T follicular helper cell (primary cell): Measurements from ENCODE around the gene KCNN3.

Source experiments
- DNase-seq: peaks from one replicate; pipeline ENCODE4 v3.0.0-alpha.2; 2020; ENCODE audit warnings: low read depth

KCNN3 gene

GRCh38 chr1:154792899-154793298 lies 77.2 kb downstream of the KCNN3 start:
- DNase-seq: no peak

GRCh38 chr1:154791292-154792166 lies 78.6 kb downstream of the KCNN3 start:
- peak; percentile 79 for DNase-seq

GRCh38 chr1:154788886-154789285 lies 81.2 kb downstream of the KCNN3 start:
- DNase-seq: no peak

GRCh38 chr1:154788110-154788870 lies 81.8 kb downstream of the KCNN3 start:
- no peak for DNase-seq

GRCh38 chr1:154786804-154787570 lies 83.1 kb downstream of the KCNN3 start:
- no peak for DNase-seq

- DNase-seq: peak; percentile 28
Measured at GRCh38 chr1:154784924-154785531, 85.1 kb downstream of the KCNN3 start.

GRCh38 chr1:154784416-154784815 lies 85.7 kb downstream of the KCNN3 start:
- no peak for DNase-seq

- no peak for DNase-seq
Measured at GRCh38 chr1:154783976-154784375, 86.1 kb downstream of the KCNN3 start.

- no peak for DNase-seq
Measured at GRCh38 chr1:154780541-154780940, 89.5 kb downstream of the KCNN3 start.

- no peak for DNase-seq
Measured at GRCh38 chr1:154779551-154780189, 90.4 kb downstream of the KCNN3 start.

- no peak for DNase-seq
Measured at GRCh38 chr1:154778944-154779343, 91.1 kb downstream of the KCNN3 start.

- DNase-seq: no peak
Measured at GRCh38 chr1:154778275-154778674, 91.8 kb downstream of the KCNN3 start.

- DNase-seq: no peak
Measured at GRCh38 chr1:154777781-154778180, 92.3 kb downstream of the KCNN3 start.

GRCh38 chr1:154777154-154777553 lies 92.9 kb downstream of the KCNN3 start:
- DNase-seq: no peak

- no peak for DNase-seq
Measured at GRCh38 chr1:154775621-154776605, 94.2 kb downstream of the KCNN3 start.

GRCh38 chr1:154774175-154774855 lies 95.8 kb downstream of the KCNN3 start:
- no peak for DNase-seq

GRCh38 chr1:154773551-154773950 lies 96.5 kb downstream of the KCNN3 start:
- no peak for DNase-seq

- no peak for DNase-seq
Measured at GRCh38 chr1:154772606-154773506, 97.2 kb downstream of the KCNN3 start.
